IPS-11a (cell line): ENCODE measurements around the gene GJA4.
A peak's percentile ranks its signal among the peaks of the same experiment; 100 is the strongest.
"Not testable (repeated sequence)": the region's sequence is repeated elsewhere in the genome, so short reads cannot be mapped to it uniquely, and the experiment has no call there.

ENCODE experiments used
- H3K4me3 ChIP-seq: one replicate; pipeline ENCODE4 v1.5.1; 2013; ENCODE audit warnings: low read depth, low read length, control low read depth

The GJA4 gene

GRCh38 chr1:34768856-34769255 is 23.9 kb upstream of the GJA4 start:
- no peak overlapping the region for H3K4me3 ChIP-seq

GRCh38 chr1:34770891-34771504 is 21.8 kb upstream of the GJA4 start:
- no peak overlapping the region for H3K4me3 ChIP-seq

GRCh38 chr1:34771573-34772371 is 21.0 kb upstream of the GJA4 start:
- no peak overlapping the region for H3K4me3 ChIP-seq

- not testable (repeated sequence) for H3K4me3 ChIP-seq
Measured at GRCh38 chr1:34773114-34773513, 19.7 kb upstream of the GJA4 start.

GRCh38 chr1:34774957-34775356 is 17.8 kb upstream of the GJA4 start:
- no peak overlapping the region for H3K4me3 ChIP-seq

GRCh38 chr1:34776911-34777310 is 15.9 kb upstream of the GJA4 start:
- H3K4me3 ChIP-seq = no peak overlapping the region

GRCh38 chr1:34777519-34778321 is 15.1 kb upstream of the GJA4 start:
- H3K4me3 ChIP-seq = no peak overlapping the region

- H3K4me3 ChIP-seq = no peak overlapping the region
Measured at GRCh38 chr1:34778381-34778780, 14.4 kb upstream of the GJA4 start.

GRCh38 chr1:34779005-34779404 is 13.8 kb upstream of the GJA4 start:
- no peak overlapping the region for H3K4me3 ChIP-seq

- H3K4me3 ChIP-seq = no peak overlapping the region
Measured at GRCh38 chr1:34779526-34779925, 13.3 kb upstream of the GJA4 start.

- H3K4me3 ChIP-seq = no peak overlapping the region
Measured at GRCh38 chr1:34779962-34780361, 12.8 kb upstream of the GJA4 start.

- no peak overlapping the region for H3K4me3 ChIP-seq
Measured at GRCh38 chr1:34780528-34780927, 12.3 kb upstream of the GJA4 start.

GRCh38 chr1:34781071-34781843 is 11.5 kb upstream of the GJA4 start, which contains the start of gene GJB3:
Gene GJB3 (plus strand): TSS chr1:34781214. CDS start chr1:34784763, 3,549 bp downstream.
- peak within 1 kb of the TSS; percentile 63 for H3K4me3 ChIP-seq

- H3K4me3 ChIP-seq = peak overlapping the region; percentile 63
Measured at GRCh38 chr1:34781844-34782391, 10.9 kb upstream of the GJA4 start.

GRCh38 chr1:34784751-34785221 is 8.0 kb upstream of the GJA4 start:
- H3K4me3 ChIP-seq = no peak overlapping the region

- no peak overlapping the region for H3K4me3 ChIP-seq
Measured at GRCh38 chr1:34785231-34785874, 7.4 kb upstream of the GJA4 start.

- no peak overlapping the region for H3K4me3 ChIP-seq
Measured at GRCh38 chr1:34785875-34786470, 6.8 kb upstream of the GJA4 start.

GRCh38 chr1:34786521-34787325 is 6.1 kb upstream of the GJA4 start:
- no peak overlapping the region for H3K4me3 ChIP-seq
